Tibial artery (tissue), 4 donors: ENCODE measurements around the gene KRTAP5-7.
"Not testable (repeated sequence)": the region's sequence is repeated elsewhere in the genome, so short reads cannot be mapped to it uniquely, and the experiment has no call there.

Experiments
- DNase-seq, 2 donors: peaks; one replicate each; pipeline ENCODE4 v3.0.0-alpha.2; 2019
- H3K27ac ChIP-seq, 2 donors: fragments of 200-600 bp; sonication (generic) in 1 of 2; 1 replicate in 1 of 2; 2 replicates in 1 of 2; pipeline ENCODE4 v1.5.1; 2018 to 2019; ENCODE audit warnings: mild to moderate bottlenecking in 1 of 2
- H3K27me3 ChIP-seq, 2 donors: fragments of 200-600 bp; sonication (generic) in 1 of 2; one replicate each; pipeline versions ENCODE4 v1.5.1 to v1.6.0; 2016 to 2019
- H3K36me3 ChIP-seq, 3 donors: fragments of 200-600 bp; sonication (generic) in 2 of 3; one replicate each; pipeline ENCODE4 v1.5.1; 2016 to 2019; ENCODE audit warnings: mild to moderate bottlenecking in 2 of 3
- H3K4me1 ChIP-seq, 4 donors: fragments of 200-600 bp; sonication (generic) in 2 of 4; 1 replicate in 3 of 4; 2 replicates in 1 of 4; pipeline ENCODE4 v1.5.1; 2016 to 2019
- H3K4me3 ChIP-seq, 2 donors: fragments of 200-600 bp; sonication (generic) in 1 of 2; 1 replicate in 1 of 2; 2 replicates in 1 of 2; pipeline ENCODE4 v1.5.1; 2018 to 2019; ENCODE audit warnings: mild to moderate bottlenecking in 2 of 2
- H3K9me3 ChIP-seq, 3 donors: fragments of 200-600 bp; sonication (generic) in 1 of 3; one replicate each; pipeline ENCODE4 v1.5.1; 2016 to 2019
- CTCF ChIP-seq, 2 experiments: fragments of 200-600 bp in 1 of 2; fragments of 450-650 bp in 1 of 2; IDR thresholded peaks; one replicate each; pipeline ENCODE4 v1.5.1; 2017 to 2019; ENCODE audit warnings: antibody characterized with exemption in 2 of 2, mild to moderate bottlenecking in 1 of 2, moderate library complexity in 1 of 2
- intact Hi-C: fragments of 100-400 bp; cut with DNase I; formaldehyde crosslinking; loops from one replicate; pipeline ENCODE4 v1.15.0; 2023; ENCODE audit warnings: low total_unique reads

Gene KRTAP5-7

DNA sequence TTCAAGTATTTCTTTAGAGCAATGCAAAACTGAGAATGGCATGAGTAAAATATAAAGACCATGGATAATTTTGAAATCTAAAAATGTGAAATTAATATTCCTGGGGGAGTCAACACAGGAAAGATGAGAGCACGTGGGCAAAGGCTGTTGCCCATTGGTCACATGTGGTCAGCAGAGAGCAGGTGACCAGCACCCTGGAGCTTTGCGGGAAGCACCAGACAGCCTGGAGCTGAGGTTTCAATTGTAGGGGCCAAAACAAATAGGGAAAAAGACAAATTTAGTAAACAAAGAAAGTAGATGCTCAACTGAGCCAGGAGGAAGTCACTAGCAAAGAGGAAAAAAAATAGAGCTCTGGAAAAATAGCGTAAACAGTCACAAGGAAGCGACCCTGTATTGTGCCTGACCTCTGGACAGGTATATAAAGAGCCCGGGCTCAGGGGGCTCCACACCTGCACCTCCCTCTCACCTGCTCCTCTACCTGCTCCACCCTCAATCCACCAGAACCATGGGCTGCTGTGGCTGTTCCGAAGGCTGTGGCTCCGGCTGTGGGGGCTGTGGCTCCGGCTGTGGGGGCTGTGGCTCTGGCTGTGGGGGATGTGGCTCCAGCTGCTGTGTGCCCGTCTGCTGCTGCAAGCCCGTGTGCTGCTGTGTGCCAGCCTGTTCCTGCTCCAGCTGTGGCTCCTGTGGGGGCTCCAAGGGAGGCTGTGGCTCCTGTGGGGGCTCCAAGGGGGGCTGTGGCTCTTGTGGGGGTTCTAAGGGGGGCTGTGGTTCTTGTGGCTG lies at the start of gene KRTAP5-7:
Gene KRTAP5-7, plus strand, starts transcription at position 472 of the 780 bp plus-strand sequence. Its CDS starts 34 bp downstream, at position 506.
- peaks cover 0 to 14% (median 11%) of the 10 kb centered on the region in 3 donors for H3K9me3 ChIP-seq
- H3K27ac ChIP-seq, intact Hi-C loops, H3K36me3 ChIP-seq, H3K27me3 ChIP-seq, H3K4me1 ChIP-seq, H3K4me3 ChIP-seq: not testable (repeated sequence)
- DNase-seq: peak in 1 of 2 donors; percentile 21

- H3K27me3 ChIP-seq: no peaks in the 10 kb centered on the region
- peaks cover 83 to 100% (median 94%) of the 10 kb centered on the region in 3 donors for H3K36me3 ChIP-seq
- no peak for TF ChIP-seq CTCF (IDR thresholded peaks at IDR 0.05)
- H3K4me3 ChIP-seq: no peak overlapping the region
- intact Hi-C loops: no loop called here
- H3K4me1 ChIP-seq: no peaks in the 10 kb centered on the region
- DNase-seq: no peak
- no peak overlapping the region for H3K27ac ChIP-seq
- H3K9me3 ChIP-seq: no peaks in the 10 kb centered on the region
Observed at GRCh38 chr11:71477641-71478527, 49.2 kb upstream of the KRTAP5-7 start.

GRCh38 chr11:71478528-71478840 lies 48.6 kb upstream of the KRTAP5-7 start:
- intact Hi-C loops: no loop called here
- Histone ChIP-seq H3K9me3 (no peaks in the 10 kb centered on the region), H3K4me1 (no peaks in the 10 kb centered on the region), H3K36me3 (peaks cover 83 to 100% (median 94%) of the 10 kb centered on the region in 3 donors), H3K4me3 (no peak overlapping the region), H3K27me3 (no peaks in the 10 kb centered on the region), H3K27ac (no peak overlapping the region)
- DNase-seq: no peak
- TF ChIP-seq CTCF (IDR thresholded peaks at IDR 0.05): no peak

GRCh38 chr11:71481101-71481960 lies 45.7 kb upstream of the KRTAP5-7 start:
- Histone ChIP-seq H3K4me1 (no peaks in the 10 kb centered on the region), H3K27ac (no peak overlapping the region), H3K27me3 (no peaks in the 10 kb centered on the region), H3K36me3 (peaks cover 86 to 100% (median 94%) of the 10 kb centered on the region in 3 donors), H3K9me3 (no peaks in the 10 kb centered on the region), H3K4me3 (no peak overlapping the region)
- TF ChIP-seq CTCF (IDR thresholded peaks at IDR 0.05): no peak
- no peak for DNase-seq
- intact Hi-C loops: no loop called here

- no peak overlapping the region for H3K4me3 ChIP-seq
- intact Hi-C loops: no loop called here
- no peaks in the 10 kb centered on the region for H3K27me3 ChIP-seq
- no peaks in the 10 kb centered on the region for H3K4me1 ChIP-seq
- H3K9me3 ChIP-seq: no peaks in the 10 kb centered on the region
- no peak for TF ChIP-seq CTCF (IDR thresholded peaks at IDR 0.05)
- no peak overlapping the region for H3K27ac ChIP-seq
- DNase-seq: no peak
- peaks cover 77 to 98% (median 88%) of the 10 kb centered on the region in 3 donors for H3K36me3 ChIP-seq
Observed at GRCh38 chr11:71482216-71482615, 44.9 kb upstream of the KRTAP5-7 start.
